Activated naive CD4-positive, alpha-beta T cell treated with anti-CD3 and anti-CD28 coated beads, Interleukin-2, amount 50 U/mL, for 16 hours (primary cell): ENCODE data around the gene YARS1.

Experiments used
- DNase-seq: peaks from one replicate; pipeline ENCODE4 v3.0.0-alpha.2; 2020

YARS1 gene

DNA sequence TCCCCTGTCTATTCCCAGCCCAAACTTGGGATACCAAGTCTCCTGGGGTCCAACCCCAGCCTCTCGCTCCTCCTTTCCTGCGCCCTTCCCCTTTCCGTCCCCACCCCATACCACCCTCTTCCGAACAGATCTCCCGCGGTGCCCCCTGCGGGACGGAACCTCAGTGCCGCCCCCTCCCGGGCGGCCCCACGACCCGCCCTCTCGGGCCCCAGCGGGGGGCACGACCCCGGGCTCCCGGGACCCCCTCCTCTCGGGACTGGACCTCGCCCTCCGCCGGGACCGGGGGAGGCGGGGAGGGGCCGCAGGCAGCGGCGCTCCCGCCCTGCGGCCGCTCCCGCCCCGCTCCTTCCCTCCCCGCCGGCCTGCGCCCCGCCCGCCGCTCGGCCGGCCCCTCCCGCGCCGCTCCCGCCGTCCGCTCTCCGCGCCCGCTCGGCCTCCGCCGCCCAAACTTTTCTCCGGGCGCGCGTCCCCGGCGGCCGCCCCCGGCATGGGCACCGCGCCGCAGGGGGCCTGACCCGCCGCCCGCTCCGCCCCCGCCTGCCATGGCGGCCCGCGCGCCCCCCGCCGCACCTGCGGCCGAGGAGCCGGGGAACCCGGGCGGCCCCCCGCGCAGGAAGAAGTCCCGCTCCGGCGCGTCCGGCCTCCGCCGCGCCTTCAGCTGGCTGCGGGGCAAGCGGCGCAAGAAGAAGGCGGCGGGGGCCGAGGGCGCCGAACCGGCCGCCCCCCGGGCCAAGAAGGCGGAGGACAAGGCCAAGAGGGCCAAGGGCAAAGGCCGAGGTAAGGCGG lies 75.6 kb downstream of the YARS1 start:
- no peak for DNase-seq

GRCh38 chr1:32741059-32741412 lies 76.1 kb downstream of the YARS1 start:
- no peak for DNase-seq

GRCh38 chr1:32736812-32737791 lies 80.1 kb downstream of the YARS1 start:
- DNase-seq, result no peak

DNA sequence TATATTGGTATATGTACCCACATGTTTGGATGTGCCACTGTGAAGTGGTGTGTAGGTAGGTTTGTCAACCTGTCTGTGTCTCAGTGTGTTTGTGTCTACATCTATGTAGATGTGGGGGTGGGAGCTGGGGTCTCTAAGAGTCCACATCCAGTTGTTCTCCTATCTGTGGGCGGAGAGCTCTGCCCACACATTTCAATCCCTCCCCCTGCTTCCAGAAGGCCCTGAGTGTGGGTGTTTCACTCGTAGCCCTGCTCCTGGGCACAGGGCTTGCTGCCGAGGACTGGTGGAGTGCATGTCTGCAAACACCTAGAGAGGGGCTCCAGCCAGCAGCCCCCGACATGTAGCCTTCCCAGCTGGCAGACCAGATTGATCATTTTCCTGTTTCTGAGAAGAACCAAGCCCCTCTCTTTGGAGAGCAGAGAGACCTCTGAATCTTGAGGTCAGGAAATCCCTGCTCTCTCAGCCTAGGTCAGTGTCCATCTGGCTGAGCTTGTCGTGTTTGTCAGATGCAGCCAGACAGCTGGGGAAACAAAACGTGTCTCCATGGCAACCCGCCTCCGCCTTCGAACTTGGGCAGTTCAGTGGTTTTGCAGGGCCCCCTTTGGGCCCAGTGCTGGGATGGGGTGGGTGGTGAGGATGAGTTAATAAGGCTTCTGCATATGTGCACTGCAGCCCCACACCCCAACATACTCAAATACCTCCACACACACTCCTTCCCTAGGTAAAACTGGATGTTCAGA lies 83.4 kb downstream of the YARS1 start:
- no peak for DNase-seq

GRCh38 chr1:32729254-32730046 lies 87.7 kb downstream of the YARS1 start:
- no peak for DNase-seq

GRCh38 chr1:32728413-32729077 lies 88.6 kb downstream of the YARS1 start:
- DNase-seq, result no peak

- DNase-seq, result no peak
Observed at GRCh38 chr1:32727876-32728275, 89.3 kb downstream of the YARS1 start.

DNA sequence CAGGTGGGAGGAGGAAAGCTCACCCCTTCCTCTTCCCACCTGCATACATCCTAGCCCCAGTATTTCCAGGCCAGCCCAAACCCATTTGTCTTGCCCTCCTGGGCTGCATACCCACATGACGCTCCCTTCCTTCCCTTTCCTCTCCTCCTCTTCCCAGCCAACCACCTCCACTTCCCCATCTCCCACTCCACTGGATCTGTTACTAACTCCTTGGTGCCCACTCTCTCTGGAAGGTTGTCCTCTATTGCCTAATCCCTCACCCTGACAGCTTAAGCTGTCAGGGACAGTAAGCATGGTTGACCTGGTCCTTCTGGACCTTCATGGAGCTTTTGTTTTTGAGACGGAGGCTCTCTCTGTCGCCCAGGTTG lies 91.6 kb downstream of the YARS1 start:
- no peak for DNase-seq
